Osteocyte (in vitro differentiated cells): ENCODE results near the gene TCL1A. TPM values are rescaled to one million over a fixed set of nuclear protein-coding genes. Genes with fewer than 3 reads are reported as not detected.

Source experiments
- DNase-seq: peaks from one replicate; pipeline ENCODE4 v3.0.0; 2021; ENCODE audit warnings: mixed read lengths; ENCODE audit not compliant: unreplicated experiment; ENCODE audit errors: extremely low spot score
- H3K27ac Mint-ChIP-seq: one replicate; pipeline ENCODE4 v1.8.0; 2021; ENCODE audit warnings: mild to moderate bottlenecking, mixed read lengths; ENCODE audit not compliant: unreplicated experiment
- H3K27me3 Mint-ChIP-seq: one replicate; pipeline ENCODE4 v1.8.0; 2021; ENCODE audit warnings: mixed read lengths; ENCODE audit not compliant: unreplicated experiment
- H3K36me3 Mint-ChIP-seq: one replicate; pipeline ENCODE4 v1.8.0; 2021; ENCODE audit warnings: mixed read lengths; ENCODE audit not compliant: unreplicated experiment
- H3K4me1 Mint-ChIP-seq: one replicate; pipeline ENCODE4 v1.8.0; 2021; ENCODE audit warnings: mixed read lengths; ENCODE audit not compliant: unreplicated experiment
- H3K4me3 Mint-ChIP-seq: one replicate; pipeline ENCODE4 v1.8.0; 2021; ENCODE audit warnings: mild to moderate bottlenecking, moderate library complexity, mixed read lengths; ENCODE audit not compliant: unreplicated experiment
- H3K9me3 Mint-ChIP-seq: one replicate; pipeline ENCODE4 v1.8.0; 2021; ENCODE audit warnings: mixed read lengths; ENCODE audit not compliant: unreplicated experiment
- CTCF ChIP-seq: fragments of 200-600 bp; sonication (generic); IDR thresholded peaks from 2 replicates; pipeline ENCODE4 v1.5.0; 2021; ENCODE audit warnings: antibody characterized with exemption, mild to moderate bottlenecking, moderate library complexity
- total RNA-seq: library from RNA; stranded (reverse); gene quantifications from 2 replicates; pipeline ENCODE4 v1.2.1, GENCODE V29; 2021

Gene TCL1A
- total RNA-seq, 1 donor from 2014 or later = not detected

- H3K9me3 Mint-ChIP-seq = peaks cover 17% of the 10 kb centered on the region
Measured at GRCh38 chr14:95679998-95680735, 33.8 kb downstream of the TCL1A start.

GRCh38 chr14:95679148-95679815 is 34.6 kb downstream of the TCL1A start:
- TF ChIP-seq CTCF = no peak
- Mint-ChIP-seq H3K27ac (no peak overlapping the region), H3K4me1 (no peaks in the 10 kb centered on the region), H3K27me3 (peaks cover 4% of the 10 kb centered on the region), H3K9me3 (peaks cover 17% of the 10 kb centered on the region), H3K36me3 (no peaks in the 10 kb centered on the region), H3K4me3 (no peak overlapping the region)
- DNase-seq = no peak

More at GRCh38 chr14:95679998-95680735, 33.8 kb downstream of the TCL1A start:
- no peaks in the 10 kb centered on the region for H3K4me1 Mint-ChIP-seq
- DNase-seq = no peak
- H3K27me3 Mint-ChIP-seq = peaks cover 4% of the 10 kb centered on the region
- H3K4me3 Mint-ChIP-seq = no peak overlapping the region
- no peak for TF ChIP-seq CTCF
- H3K27ac Mint-ChIP-seq = no peak overlapping the region
- H3K36me3 Mint-ChIP-seq = no peaks in the 10 kb centered on the region

- Mint-ChIP-seq H3K27ac (no peak overlapping the region), H3K9me3 (peaks cover 17% of the 10 kb centered on the region), H3K36me3 (no peaks in the 10 kb centered on the region), H3K4me3 (no peak overlapping the region), H3K4me1 (no peaks in the 10 kb centered on the region), H3K27me3 (peaks cover 6% of the 10 kb centered on the region)
- no peak for DNase-seq
- no peak for TF ChIP-seq CTCF
Measured at GRCh38 chr14:95677179-95677835, 36.6 kb downstream of the TCL1A start.

GRCh38 chr14:95675486-95675885 is 38.4 kb downstream of the TCL1A start:
- Mint-ChIP-seq H3K4me1 (no peaks in the 10 kb centered on the region), H3K27ac (no peak overlapping the region), H3K9me3 (peaks cover 12% of the 10 kb centered on the region), H3K4me3 (no peak overlapping the region), H3K27me3 (peaks cover 7% of the 10 kb centered on the region), H3K36me3 (no peaks in the 10 kb centered on the region)
- no peak for TF ChIP-seq CTCF
- no peak for DNase-seq

GRCh38 chr14:95674613-95675012 is 39.3 kb downstream of the TCL1A start:
- no peak for DNase-seq
- TF ChIP-seq CTCF = no peak
- H3K27ac Mint-ChIP-seq = no peak overlapping the region
- peaks cover 13% of the 10 kb centered on the region for H3K27me3 Mint-ChIP-seq
- no peaks in the 10 kb centered on the region for H3K36me3 Mint-ChIP-seq
- H3K4me1 Mint-ChIP-seq = no peaks in the 10 kb centered on the region
- H3K9me3 Mint-ChIP-seq = peaks cover 12% of the 10 kb centered on the region
- no peak overlapping the region for H3K4me3 Mint-ChIP-seq
